ENCODE data around the gene CD48.

The CD48 gene

DNA sequence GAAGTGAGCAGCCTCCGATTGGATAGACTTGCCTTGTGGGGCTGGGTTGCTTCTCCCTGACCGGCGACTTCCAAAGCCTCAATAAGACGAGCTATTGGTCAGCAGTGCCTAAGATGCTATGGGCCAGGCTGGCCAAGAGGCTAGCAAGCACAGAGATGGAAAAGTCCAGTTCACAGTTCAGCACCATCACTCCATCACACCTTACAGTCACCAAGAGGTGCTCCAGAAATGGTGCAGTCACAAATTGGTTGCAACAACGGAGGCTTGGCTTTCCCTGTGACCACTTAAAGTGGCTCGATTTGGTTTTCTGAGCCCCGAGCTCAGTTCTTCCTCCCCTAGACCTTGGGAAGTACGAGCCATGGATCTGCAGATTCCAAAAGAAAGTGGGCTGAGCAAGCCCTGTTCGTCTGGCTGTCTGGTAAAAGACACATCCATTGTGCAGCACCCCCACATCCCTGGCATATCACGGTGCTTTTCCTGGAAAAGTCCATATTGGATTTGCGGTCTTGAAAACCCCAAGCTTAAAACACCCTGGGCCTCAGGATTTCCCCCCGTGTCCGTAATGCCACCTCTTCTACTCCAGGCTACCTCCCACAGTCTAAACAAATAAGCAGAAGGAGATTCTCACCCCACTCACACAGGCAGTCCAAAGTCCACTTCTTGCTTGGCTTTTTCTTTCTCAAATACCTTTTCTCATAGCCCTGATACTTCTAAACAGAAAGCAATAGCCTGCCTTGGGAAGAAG is 66.1 kb downstream of the CD48 start:
- no peaks in the 10 kb centered on the region for H3K9me3 ChIP-seq
- H3K4me1 ChIP-seq = no peaks in the 10 kb centered on the region
- no peaks in the 10 kb centered on the region for H3K27me3 ChIP-seq
- intact Hi-C loops (cut with DNase I; ENCODE audit: low total_unique reads) = no loop called here
- H3K27ac ChIP-seq = no peak overlapping the region
- H3K4me3 ChIP-seq = no peak overlapping the region
- DNase-seq = no peak
- TF ChIP-seq, protein P1, sequence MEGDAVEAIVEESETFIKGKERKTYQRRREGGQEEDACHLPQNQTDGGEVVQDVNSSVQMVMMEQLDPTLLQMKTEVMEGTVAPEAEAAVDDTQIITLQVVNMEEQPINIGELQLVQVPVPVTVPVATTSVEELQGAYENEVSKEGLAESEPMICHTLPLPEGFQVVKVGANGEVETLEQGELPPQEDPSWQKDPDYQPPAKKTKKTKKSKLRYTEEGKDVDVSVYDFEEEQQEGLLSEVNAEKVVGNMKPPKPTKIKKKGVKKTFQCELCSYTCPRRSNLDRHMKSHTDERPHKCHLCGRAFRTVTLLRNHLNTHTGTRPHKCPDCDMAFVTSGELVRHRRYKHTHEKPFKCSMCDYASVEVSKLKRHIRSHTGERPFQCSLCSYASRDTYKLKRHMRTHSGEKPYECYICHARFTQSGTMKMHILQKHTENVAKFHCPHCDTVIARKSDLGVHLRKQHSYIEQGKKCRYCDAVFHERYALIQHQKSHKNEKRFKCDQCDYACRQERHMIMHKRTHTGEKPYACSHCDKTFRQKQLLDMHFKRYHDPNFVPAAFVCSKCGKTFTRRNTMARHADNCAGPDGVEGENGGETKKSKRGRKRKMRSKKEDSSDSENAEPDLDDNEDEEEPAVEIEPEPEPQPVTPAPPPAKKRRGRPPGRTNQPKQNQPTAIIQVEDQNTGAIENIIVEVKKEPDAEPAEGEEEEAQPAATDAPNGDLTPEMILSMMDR (IDR thresholded peaks at IDR 0.05) = no peak
- H3K36me3 ChIP-seq = no peaks in the 10 kb centered on the region

DNA sequence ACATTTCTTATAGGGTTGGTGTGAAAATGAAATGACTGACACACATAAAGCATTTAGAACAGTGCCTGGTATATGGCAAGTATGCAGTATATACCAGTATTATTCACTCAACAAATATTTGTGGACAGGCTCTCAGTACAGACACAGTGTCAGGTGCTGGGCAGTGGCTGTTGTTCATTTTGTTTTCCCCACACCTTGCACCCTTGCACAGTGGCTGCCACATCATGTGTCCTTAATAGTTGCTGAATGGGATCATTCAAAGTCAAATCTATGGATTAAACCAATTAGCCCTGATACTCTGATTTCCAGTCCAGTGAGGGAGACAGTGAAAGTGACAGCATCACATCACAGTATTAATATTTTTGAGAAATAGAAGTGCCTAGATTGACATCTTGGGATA is 67.2 kb downstream of the CD48 start:
- Histone ChIP-seq H3K9me3 (no peaks in the 10 kb centered on the region), H3K4me1 (no peaks in the 10 kb centered on the region), H3K4me3 (no peak overlapping the region), H3K36me3 (no peaks in the 10 kb centered on the region), H3K27ac (no peak overlapping the region), H3K27me3 (no peaks in the 10 kb centered on the region)
- intact Hi-C loops (cut with DNase I; ENCODE audit: low total_unique reads) = no loop called here
- DNase-seq = no peak
- TF ChIP-seq, protein P1 (IDR thresholded peaks at IDR 0.05) = no peak

DNA sequence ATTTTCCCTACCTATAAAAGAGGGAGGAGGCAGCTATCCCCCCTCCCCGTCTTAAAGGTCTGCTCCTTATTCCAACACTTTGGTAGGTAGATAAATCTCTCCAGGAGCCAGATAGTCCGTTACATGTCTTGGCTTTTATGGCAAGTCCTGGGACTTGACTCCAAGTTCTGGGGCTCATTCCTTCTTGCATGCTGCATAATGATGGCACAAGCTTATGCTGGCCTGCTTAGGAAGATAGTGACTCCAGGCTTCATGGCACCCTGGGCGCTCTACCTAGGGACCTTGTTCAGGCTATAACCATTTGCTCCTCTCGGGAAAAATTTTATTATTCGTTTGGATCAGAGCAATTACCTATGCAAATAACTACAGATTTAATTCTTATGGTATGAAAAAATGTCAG is 68.5 kb downstream of the CD48 start:
- H3K27ac ChIP-seq = no peak overlapping the region
- DNase-seq = no peak
- no peaks in the 10 kb centered on the region for H3K9me3 ChIP-seq
- no peaks in the 10 kb centered on the region for H3K27me3 ChIP-seq
- H3K4me1 ChIP-seq = no peaks in the 10 kb centered on the region
- H3K36me3 ChIP-seq = no peaks in the 10 kb centered on the region
- intact Hi-C loops (cut with DNase I; ENCODE audit: low total_unique reads) = no loop called here
- H3K4me3 ChIP-seq = no peak overlapping the region
- TF ChIP-seq, protein P1 (IDR thresholded peaks at IDR 0.05) = no peak

DNA sequence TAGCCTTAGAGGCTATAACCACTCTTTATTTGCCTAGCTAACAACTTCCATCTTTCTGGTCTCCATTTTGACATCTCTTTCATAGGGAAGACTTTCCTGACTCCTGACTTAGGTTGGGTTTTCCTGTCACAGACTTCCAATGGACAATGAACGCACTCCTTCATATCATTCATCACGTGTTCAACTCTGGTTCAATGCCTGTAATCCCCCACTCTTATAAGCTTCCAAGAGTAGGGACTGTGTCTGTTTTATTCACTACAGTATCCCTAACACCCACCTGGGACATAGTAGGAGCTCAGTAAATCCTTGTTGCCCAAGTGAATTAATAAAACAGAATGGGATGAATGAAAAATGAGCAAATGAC is 69.4 kb downstream of the CD48 start:
- Histone ChIP-seq H3K36me3 (no peaks in the 10 kb centered on the region), H3K4me1 (no peaks in the 10 kb centered on the region), H3K27ac (no peak overlapping the region), H3K27me3 (no peaks in the 10 kb centered on the region), H3K4me3 (no peak overlapping the region), H3K9me3 (no peaks in the 10 kb centered on the region)
- DNase-seq = no peak
- intact Hi-C loops (cut with DNase I; ENCODE audit: low total_unique reads) = no loop called here
- TF ChIP-seq, protein P1 (IDR thresholded peaks at IDR 0.05) = no peak

DNA sequence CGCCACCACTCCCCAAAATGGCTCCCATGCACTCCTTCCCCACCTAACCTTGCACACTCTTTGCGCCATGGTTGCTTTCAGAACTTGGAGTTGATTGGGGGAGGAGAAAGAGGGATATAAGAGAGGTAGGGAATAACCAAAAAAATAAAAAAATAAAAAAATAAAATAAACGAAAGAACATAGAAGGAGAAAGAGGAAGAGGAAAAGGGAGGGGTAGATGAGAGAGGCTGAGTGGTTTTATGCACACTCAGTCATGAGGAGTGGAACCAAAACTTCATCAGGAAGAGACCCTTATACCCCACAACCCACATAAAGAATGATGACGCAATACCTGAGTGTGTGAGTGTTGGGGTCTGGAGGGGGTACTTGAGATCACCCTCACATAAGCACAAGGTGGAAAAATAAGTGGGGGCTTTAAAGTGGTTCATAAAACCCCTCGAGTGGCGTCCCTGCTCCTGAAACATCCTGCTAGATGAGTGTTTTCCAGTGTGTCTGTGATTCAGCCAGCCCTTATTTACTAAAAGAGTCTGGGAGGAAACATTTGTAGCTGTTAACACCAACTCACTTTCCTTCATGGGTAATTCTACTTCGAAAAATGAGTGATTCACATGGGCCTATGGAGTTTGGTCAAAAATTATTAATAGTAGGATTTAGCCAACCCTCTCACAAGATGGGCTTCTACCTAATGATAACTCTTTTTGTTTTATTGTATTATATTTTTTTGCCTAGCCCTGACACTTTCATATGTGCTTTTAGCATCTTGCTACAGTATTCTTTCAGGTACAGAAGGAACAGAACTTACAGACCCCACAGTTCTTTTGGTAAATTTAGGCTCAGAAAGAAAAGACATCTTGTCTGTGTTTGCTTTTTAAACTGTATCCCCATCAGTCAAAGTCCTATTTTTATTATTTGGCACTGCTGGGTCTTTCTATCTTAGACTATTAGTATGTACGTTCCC is 70.0 kb downstream of the CD48 start:
- Histone ChIP-seq H3K4me1 (no peaks in the 10 kb centered on the region), H3K27ac (no peak overlapping the region), H3K9me3 (no peaks in the 10 kb centered on the region), H3K36me3 (no peaks in the 10 kb centered on the region), H3K4me3 (no peak overlapping the region), H3K27me3 (no peaks in the 10 kb centered on the region)
- intact Hi-C loops (cut with DNase I; ENCODE audit: low total_unique reads) = no loop called here
- DNase-seq = no peak
- TF ChIP-seq, protein P1 (IDR thresholded peaks at IDR 0.05) = no peak

All from tibial artery (tissue), 4 donors.